Measurements from ENCODE around the gene ZBTB11.
"Not testable (repeated sequence)": the region's sequence is repeated elsewhere in the genome, so short reads cannot be mapped to it uniquely, and the experiment has no call there.

The ZBTB11 gene

DNA sequence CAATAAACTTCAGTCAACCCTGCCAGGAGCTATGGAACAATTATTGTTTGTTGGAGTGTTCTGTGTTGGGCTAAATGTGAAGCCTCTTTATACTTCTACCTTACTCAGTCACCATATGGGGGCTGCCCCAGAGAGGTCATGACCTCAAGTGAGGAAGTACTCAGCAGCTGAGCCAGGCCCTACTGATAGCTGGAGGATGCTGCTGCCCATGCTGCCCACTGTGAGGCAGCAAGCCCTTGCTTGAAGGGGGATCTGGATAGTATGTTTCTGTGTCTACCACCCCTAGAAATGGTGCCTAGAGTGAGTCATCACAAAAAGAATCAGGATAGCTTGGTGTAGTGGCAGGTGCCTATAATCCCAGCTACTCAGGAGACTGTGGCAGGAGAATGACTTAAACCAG is 14.0 kb upstream of the ZBTB11 start:
- no peak for DNase-seq (ENCODE audit: low read depth, low spot score)

DNA sequence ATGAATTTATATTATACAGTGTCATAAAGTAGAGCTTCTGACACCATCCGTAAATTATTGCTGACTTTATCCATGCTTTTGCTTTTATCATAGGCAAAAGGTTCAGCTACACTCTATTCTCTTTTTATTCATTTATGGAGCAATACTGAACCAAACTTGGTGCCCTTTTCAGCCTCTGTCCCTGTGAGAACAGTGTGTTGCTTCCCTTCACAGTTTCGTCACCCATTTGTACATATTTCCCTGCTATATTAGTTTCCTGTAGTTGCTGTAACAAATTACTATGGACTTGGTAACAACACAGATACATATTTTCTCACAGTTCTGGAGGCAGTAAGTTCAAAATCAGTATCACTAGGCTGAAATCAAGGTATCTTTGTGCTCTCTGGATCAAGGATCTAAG is 12.4 kb upstream of the ZBTB11 start:
- DNase-seq (ENCODE audit: low read depth, low spot score), result no peak

DNA sequence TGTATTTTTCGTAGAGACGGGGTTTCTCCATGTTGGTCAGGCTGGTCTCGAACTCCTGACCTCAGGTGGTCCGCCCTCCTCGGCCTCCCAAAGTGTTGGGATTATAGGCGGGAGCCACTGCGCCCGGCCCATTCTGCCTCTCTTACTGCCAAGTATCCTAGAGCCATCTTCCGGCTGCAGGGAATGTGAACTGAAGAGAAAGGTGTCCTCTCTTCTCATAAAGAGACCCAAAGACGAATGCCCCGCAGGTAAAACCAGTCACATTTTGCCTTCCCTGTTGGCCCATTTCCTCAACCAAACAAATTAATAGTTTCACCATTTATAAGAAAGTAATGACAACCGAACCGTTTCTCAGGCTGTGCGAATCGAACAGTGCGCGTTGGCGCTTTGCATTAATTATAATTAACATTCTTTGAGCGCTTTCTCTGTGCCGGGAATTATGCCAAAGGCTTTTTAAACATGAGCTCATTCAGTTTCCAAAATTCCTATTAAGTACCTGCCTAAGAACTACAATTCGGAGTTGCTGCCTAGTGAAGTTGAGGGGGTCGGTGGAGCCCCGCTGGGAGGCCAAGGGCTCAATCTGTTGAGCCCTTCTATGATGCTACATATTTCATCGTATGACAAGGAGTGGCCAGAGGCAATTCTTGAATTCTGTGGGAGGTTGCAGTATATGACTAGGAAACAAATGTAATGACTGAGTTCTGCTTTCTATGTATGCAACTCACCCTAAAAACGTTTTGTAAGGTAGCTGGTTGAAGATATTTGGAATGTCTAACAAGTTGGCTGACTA is 10.4 kb upstream of the ZBTB11 start:
- no peak for DNase-seq (ENCODE audit: low read depth, low spot score)

DNA sequence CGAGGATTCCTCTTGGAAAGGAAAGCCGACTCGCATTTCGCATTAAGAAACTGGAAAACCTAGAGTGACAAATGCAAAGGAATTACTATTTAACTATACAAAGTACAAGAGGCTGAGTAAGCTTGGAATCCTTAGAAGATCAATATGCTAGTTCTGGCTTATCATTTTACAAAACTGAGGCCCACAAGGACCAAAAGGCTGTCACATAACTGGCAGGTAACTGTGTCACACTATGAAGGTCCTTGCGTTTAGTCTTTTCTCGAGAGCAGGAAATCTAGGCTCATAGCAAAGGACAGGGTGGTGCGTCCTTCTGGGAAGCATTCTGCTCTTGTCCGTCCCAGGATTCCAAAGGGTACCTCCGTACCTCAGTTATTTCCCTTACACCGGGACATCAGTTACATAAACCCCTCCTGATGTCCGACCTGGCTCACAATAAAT is 9.0 kb upstream of the ZBTB11 start:
- no peak for DNase-seq (ENCODE audit: low read depth, low spot score)

DNA sequence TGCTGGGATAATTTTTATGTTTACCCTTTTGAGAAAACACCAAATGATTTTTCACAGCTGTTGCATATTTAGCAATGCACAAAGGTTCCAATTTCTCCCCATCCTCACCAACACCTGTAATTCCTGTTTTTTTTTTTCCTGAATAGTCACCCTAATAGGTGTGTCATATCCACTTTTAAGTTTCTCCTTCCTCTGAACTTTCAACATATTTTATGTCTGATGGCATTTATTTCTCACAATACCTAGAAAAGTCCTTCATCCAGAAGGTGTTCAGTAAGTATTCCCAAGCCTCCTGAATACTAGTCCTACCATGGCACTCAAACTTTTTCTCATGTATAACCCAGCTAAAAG is 8.1 kb upstream of the ZBTB11 start:
- no peak for DNase-seq (ENCODE audit: low read depth, low spot score)

DNA sequence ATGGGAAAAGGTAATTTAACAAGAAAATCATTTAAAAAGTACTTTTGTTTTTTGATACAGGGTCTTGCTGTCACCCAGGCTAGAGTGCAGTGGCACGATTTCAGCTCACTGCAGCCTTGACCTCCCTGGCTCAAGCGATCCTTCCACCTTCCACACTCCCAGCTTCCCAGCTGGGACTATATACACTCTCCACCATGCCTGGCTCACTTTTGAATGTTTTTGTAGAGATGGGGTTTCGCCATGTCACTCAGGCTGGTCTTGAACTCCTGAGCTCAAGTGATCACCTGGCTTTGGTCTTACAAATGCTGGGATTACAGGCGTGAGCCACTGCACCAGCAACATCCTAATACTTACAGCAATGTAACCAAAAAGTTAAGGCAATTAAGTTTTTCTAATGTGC is 3.5 kb upstream of the ZBTB11 start:
- no peak for DNase-seq (ENCODE audit: low read depth, low spot score)

DNA sequence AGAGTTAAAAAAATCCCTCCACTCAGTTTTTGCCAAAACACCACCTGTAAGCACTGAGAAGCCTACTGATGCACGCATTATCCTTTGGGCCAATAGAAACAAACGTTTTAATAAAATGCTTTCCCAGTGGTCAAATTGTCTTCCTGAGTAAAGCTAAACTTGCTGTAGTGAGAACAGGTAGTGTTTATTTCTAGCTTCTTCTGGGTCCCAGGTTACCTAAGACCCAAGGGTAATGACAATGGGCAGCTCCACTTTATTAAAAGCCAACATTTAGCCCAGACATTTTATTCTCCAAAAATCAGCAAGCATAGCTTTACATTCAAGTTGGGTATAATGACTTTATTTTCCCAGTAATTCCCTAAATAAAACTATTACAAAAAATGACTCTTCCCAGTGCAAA is 1.9 kb upstream of the ZBTB11 start:
- not testable (repeated sequence) for DNase-seq (ENCODE audit: low read depth, low spot score)

DNA sequence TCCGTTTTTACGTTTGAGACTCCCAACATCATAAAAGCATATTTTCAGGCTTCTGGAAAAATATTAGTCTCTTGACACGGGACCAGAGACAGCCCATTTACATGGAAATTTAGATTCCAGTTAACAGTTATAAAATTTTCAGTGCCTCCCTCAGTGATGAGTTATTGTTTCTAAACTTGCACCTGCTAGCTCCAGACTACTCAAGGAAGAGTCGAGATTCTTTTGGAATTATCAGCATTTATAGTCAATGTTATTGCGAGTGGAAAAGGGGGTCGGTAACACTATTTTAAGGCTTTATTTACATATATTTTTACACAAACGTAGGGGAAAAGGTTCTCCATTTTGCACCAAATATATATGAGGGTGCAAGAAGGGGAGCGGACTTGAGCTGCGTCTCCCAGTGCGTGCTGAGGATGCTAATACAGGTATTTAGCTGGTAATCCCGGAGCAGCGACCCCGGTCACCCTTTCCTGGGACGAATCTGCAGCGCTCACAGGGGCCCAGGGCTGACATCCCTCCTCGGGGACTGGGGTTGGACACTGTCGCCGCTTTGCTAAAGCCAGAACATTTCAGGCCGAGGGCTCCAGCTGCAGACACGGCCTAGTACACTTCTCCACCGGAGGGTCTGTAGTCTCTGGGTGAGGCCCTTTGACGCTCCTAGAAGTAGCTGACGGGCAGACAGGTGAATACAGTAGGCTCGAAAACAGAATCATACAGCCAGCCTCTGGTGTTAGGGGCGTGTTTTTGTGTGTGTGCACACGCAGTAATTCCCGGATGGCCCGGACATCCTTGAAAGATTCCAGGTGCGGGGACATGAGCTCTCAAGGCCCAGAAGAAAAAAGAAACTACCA is 729 bp upstream of the ZBTB11 start:
- DNase-seq (ENCODE audit: low read depth, low spot score), result no peak

DNA sequence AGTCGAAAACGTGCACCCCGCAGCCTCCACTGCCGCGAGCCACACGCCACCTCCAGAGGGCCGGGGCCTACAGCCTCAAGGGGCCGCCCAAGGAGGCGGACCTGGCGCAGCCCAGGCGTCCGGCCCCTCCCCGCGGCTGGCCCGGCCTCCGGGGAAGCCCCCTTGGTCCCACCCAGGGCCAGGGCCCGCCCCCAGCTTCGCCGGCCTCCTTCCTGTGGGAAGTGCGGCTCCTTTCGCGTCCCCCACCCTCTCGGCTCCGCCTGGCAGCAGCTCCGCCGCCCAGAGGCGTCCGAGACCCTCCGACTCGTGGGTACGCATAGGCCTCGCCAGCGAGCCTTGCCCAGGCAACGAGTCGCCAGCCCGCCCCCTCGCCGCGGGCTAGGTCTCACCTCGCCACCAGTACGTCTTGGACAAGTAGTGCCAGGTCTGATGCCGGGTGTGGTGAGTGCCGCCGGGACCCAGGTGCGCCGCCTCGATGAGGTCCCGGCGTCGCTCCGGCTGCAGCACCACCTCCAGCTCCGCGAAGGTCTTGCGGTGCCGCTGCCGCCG is 642 bp downstream of the ZBTB11 start:
- DNase-seq (ENCODE audit: low read depth, low spot score), result peak; percentile 88

DNA sequence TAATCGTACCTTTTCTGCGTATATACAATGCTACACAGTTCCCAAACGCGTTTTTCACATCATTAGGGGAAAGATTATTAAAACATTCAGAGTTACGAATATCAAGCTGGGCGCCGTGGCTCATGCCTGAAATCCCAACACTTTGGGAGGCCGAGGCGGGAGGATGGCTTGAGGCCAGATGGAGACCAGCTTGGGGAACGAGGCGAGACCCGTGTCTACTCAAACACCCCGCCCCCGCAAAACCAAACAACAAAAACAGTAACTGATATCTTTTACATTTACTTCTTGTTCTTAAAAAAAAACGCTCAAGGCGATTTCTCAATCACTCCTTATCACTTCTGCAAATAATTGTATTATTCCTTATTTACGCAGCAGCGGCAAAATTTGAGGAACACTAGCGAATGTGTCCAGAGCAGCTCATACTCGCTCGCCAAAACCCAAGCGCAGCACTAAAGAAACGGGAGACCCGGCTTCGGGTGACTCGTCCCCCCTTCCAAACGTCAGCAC is 1.2 kb downstream of the ZBTB11 start:
- DNase-seq (ENCODE audit: low read depth, low spot score), result no peak

DNA sequence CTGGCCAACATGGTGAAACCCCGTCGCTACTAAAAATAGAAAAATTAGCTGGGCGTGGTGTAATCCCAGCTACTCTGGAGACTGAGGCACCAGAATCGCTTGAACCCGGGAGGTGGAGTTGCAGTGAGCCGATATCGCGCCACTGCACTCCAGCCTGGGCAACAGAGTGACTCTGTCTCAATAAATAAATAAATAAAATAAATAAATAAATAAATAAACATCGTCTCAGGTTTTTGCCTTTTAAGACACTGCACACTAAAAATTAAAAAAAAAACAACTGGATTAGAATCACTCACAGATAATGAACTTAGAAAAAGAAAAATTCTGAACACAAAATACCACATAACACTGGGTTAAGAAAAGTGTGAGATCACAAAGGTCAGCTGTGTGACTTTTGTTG is 2.4 kb downstream of the ZBTB11 start:
- DNase-seq (ENCODE audit: low read depth, low spot score), result no peak

DNA sequence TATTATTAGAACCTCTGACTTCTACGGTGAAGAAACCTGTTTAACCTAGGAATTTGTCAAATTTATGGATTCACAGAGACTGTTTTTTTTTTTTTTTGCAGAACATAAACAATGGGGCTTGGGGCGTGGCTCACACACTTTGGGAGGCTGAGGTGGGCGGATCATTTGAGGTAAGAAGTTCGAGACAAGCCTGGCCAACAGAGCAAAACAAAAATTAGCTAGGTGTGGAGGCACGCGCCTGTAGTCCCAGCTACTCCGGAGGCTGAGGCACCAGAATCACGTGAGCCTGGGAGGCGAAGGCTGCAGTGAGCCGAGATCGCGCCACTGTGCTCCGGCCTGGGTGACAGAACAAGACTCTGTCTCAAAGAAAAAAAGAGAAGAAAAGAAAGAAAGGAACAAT is 3.0 kb downstream of the ZBTB11 start:
- no peak for DNase-seq (ENCODE audit: low read depth, low spot score)

DNA sequence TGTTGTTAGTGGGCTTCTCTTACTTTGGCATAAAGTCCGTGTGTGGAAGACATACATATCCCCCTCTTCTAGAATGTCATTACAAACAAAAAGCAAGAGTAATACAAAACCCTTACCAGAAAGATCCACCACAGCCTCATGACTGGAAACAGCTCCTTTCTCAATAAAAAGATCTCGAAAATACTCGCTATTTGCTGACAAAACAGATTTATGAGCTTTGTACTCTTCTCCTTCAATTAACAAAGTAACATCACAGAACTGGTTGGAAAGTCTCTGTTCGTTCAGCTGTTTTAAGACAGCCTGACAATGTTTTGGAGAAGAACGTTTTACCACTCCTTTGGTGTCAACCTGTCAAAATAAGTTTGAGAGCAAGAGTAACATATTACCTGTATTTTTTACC is 5.9 kb downstream of the ZBTB11 start:
- DNase-seq (ENCODE audit: low read depth, low spot score), result no peak

DNA sequence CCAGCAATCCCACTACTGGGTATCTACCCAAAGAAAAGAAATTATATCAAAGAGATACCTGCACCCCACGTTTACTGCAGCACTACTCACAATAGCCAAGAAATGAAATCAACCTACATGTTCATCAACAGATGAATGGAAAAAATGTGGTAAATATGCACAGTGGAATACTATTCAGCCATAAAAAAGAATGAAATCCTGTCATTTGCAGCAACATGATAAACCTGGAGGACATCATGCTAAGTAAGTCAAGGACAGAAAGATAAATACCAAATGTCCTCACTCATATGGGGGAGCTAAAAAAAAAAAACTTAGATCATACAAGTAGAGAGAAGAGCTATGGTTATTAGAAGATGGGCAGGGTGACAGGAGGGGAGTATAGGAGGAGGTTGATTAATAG is 9.1 kb downstream of the ZBTB11 start:
- no peak for DNase-seq (ENCODE audit: low read depth, low spot score)

DNA sequence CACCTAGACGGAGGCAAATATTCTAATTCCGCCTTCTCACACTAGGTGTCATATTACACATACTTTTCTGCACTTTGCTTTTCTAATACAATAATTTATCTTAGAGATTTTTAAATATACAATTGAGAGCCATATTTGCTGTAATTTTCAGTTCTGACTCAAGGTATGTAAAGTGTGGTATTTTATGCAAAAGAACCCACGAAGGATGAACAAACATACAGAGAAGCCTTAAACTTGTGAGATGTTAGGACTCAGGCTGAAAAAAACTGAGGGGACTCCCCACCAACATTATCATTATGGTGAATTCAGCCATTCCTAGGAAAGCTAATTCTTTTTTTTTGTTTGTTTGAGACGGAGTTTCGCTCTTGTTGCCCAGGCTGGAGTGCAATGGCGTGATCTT is 9.6 kb downstream of the ZBTB11 start:
- no peak for DNase-seq (ENCODE audit: low read depth, low spot score)

DNA sequence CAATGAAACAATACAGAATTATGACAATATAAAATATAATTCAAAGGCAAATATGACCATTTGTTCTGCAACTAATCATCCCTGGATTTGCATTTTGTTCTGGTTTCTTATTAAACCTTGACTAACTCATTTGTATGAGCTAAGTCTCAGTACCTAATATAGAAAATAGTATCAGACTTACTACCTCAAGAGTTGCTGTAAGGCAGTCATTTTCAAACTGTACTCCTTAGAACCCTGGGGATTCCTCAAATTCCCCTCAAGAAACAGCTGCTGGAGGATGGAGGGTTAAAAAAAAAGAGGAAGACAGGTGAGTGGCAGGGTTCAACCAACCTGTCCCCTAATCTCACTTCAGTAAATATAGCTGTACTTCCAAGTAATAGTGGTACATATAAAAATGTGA is 11.1 kb downstream of the ZBTB11 start:
- DNase-seq (ENCODE audit: low read depth, low spot score), result no peak

DNA sequence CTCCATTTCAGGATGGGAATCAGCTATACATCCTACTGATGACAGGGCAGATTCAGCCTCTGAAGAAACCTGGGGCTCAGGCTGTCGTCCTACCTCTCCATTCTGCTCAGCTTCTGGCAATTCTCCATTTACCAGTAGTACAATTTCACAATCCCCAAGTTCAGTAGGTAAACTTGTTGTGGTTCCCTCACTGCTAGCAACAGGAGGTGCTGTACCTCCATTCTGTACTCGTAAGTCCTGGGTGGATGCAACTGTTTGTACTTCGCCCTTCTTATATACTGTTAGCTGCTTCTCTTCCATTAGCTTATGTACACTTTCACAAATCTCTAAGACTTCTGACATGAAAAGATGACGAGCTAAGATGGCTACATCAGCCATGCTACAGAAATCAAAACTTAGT is 11.6 kb downstream of the ZBTB11 start:
- DNase-seq (ENCODE audit: low read depth, low spot score), result no peak

DNA sequence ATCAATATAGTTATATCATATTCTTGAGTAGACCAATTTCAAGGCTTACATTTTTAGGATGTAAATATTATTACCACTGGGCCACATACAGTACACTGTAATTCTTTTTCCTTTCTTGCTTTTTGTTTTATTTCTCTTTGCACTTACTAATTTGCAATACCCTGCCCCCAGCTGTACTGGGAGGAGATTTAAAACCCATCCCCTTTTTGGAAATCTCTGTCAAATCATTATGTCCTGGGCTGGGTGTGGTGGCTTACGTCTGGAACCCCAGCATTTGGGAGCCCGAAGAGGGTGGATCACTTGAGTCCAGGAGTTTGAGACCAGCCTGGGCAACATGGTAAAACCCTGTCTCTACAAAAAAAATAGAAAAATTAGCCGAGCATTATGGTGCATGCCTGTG is 16.2 kb downstream of the ZBTB11 start:
- DNase-seq (ENCODE audit: low read depth, low spot score), result no peak

DNA sequence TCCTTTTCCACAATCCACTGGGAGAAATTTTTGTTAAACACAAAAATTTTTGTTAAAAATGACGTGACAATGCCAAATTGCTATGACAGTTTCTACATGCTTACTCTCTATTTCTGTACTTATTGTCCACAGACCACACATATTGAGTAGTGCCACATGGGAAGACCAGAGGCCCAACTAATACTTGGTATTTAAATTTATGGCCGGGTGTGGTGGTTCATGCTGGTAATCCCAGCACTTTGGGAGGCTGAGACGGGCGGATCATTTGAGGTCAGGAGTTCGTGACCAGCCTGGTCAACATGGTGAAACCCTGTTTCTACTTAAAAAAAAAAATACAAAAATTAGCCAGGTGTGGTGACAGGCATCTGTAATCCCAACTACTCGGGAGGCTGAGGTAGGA is 20.3 kb downstream of the ZBTB11 start:
- DNase-seq (ENCODE audit: low read depth, low spot score), result no peak

DNA sequence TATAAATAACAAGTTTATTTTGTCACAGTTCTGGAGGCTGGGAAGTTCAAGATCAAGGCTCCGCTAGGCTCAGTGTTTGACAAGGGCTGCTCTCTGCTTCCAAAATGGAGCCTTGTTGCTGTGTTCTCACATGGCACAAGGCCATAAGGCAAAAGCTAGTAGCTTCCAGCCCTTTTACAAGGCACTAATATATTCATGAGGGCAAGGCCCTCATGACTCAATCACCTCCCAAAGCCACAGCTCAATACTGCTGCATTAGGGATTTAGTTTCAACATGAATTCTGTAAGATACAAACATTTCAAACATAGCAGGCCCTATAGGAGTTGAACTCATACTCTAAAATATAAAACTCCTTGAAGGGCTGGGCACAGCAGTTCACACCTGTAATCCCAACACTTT is 30.2 kb downstream of the ZBTB11 start:
- no peak for DNase-seq (ENCODE audit: low read depth, low spot score)

DNA sequence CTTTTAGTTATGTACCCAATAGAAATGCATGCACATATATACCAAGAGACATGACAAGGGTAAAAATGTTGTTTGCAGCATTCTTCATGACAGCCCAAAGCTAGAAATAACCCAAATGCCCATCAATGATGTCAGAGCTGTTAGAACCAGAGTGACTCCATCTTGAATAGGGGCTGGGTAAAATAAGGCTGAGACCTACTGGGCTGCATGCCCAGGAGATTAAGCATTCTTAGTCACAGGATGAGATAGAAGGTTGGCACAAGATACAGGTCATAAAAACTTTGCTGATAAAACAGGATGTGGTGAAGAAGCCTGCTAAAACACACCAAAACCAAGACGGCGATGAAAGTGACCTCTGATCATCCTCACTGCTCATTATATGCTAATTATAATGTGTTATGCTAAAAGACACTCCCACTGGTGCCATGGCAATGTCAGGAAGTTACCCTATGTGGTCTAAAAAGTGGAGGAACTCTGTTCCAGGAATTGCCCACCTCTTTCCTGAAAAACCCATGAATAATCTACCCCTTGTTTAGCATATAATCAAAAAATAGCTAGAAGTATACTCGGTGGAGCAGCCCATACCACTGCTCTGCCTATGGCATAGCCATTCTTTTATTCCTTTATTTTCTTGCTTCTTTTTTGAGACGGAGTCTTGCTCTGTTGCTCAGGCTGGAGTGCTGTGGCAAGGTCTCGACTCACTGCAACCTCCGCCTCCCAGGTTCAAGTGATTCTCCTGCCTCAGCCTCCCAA is 32.9 kb downstream of the ZBTB11 start:
- DNase-seq (ENCODE audit: low read depth, low spot score), result peak; percentile 3
